HG03025 (cell line): ENCODE results near the gene EIF1.

Experiments used
- ATAC-seq: cut with Tn5 transposase; IDR thresholded peaks from one replicate; pipeline ENCODE4 v1.9.1; 2021; ENCODE audit warnings: mild to moderate bottlenecking, moderate library complexity; ENCODE audit not compliant: unreplicated experiment, low FRiP score

EIF1 gene

DNA sequence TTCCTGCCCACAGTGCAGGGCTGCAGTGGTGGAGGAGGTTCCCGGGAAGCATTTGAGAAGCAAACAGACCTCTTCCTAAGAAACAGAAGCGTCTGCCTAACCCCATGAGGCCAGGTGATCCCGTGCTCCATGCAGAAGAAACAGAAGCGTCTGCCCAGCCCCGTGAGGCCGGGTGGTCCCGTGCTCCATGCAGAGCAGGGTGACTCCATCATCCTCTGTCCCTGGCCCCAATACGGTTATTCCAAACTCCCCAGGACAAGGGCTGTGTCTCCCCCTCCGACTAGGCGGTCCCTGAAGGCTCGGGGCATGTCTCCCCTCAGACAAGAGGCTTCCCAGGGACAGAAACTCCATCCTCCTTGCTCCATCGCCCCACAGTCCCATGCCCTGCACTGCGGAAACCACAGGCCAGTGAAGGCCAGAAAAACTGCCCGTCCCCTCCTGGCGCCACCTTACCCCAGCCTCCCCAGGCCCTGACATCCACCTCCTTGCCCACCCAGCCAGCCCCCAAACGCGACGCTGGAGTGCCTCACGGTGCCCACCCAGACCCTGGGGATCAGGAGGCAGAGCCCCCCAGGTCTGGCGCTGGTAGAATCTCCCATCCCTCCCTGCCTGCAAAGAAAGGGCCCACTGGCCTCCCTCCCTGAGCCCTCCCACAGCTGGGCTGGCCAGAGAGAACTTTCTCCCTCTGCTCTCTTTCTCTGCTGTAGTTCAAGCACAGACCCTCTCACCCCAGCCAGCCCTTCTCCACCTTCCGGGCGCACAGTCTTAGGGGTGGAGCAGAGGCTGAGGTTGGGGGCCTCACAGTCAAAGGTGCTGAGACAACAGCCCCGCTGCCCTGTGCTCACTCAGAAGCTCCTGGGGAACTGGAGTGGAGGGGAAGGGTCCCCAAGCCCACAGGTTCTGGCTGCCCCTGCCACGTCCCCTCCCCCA, 33.7 kb upstream of the EIF1 start:
- ATAC-seq, result no peak

DNA sequence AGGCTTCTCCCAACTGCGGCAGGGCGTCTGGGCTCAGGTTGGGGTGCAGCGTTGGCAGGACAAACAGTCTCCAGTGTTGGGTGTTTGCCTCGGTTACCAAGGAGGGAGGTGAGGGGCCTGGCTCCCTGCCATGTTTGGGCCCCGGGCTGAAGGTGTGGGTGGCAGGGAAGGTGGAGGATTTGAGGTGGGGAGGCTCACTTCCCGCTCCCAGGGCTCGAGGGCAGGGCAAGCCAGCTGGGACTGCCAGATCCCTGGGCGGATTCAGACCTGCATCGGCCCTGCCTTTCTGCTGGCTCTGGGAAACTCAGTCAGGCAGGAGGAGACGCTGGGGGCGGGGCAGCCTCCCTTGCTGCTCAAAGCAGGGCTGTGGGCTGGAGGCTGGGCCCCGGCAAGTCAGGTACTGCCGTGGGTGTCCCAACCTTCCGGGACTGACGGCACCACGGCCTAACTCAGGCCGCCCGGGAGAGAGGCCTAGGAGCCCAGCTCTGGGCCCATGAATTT, 33.0 kb upstream of the EIF1 start:
- ATAC-seq, result no peak

- no peak for ATAC-seq
These were observed 32.2 kb upstream of the EIF1 start for GRCh38 chr17:41656249-41657023.

DNA sequence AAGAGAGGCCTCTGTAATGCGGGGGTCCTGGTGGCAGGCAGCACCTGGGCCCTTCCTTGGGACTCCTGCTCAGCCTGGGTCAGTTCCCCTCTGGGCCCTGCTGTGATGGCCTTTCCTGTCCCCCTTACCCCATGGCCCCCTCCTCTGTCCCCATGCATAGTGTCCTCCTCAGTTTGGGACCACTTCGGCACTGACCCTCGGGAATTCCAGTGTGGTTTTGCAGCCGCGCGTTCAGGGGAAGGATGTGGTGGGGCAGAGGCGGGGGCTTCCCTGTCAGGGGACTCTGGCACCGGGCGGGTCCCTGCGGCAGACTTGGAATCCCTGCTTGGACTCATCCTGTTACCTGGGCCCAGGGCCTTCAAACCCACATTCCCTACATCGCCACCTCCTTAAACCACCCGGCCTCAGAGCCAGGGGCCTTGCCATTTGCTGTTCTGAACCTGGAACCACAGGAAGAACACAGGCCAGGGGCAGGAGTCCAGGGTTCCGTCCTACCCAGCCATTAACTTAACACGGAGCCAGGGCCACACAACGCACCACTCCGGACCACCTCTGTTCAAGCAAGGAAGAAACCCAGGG, 31.4 kb upstream of the EIF1 start:
- no peak for ATAC-seq

GRCh38 chr17:41657936-41658335, 30.7 kb upstream of the EIF1 start:
- no peak for ATAC-seq

GRCh38 chr17:41658846-41659245, 29.8 kb upstream of the EIF1 start:
- ATAC-seq, result no peak

DNA sequence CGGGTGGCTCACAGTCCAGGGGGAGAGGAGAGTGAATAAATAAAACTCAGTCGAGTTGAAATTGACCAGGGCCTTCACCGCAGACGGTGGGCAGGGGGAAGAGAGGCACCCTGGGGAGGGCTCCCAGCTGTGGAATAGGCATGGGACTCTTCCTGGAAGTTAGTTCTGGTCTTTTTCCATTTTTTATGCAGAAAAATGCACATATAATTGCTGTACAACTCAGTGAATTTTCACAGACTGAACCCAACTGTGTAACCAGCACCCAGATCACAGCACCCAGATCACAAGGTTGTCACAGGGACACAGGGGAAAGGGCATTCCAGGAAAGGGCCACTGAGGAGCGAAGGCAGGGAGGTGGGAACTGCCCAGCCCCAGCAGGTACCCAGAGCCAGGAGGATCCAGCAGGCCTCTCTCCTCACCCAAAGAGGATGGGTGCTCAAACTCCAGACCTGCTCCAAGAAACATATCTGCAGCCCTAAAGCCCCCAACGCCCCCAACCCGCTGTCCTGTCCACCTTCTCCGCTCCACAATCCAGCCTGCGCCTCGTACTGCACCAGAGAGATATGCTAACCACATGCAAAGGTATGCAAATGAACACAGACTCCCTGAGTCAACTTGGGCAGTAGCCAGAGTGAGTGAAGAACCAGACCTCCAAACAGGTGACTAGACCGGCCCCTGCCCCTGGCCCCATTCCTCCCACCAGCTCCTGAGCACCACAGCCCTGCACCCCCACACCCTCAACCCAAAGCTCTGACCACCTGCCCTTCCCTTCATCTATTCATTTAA, 29.1 kb upstream of the EIF1 start:
- ATAC-seq, result no peak

DNA sequence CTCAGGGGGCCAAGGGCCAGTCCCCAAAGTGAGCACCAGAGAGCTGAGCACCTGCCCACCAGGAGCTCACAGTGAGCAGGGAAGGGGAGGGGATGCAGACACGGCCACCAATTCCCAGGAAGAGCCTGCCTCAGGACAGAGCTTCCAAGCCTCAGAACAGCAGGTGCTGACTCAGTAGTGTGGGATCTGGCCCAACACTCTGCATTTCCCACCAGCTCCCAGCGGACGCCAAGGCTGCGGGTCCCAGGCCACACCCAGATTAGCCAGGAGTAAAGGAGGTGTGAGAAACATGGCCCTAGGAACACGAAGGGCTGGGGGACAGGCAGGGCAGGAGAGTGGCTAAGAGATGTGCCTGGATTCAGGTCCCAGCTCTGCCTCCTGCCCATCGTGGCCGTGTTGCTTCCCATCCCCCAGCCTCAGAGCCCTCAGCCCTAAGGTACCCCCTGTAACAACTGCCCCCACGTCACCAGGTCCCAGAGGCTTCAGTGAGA, 28.4 kb upstream of the EIF1 start:
- no peak for ATAC-seq

GRCh38 chr17:41663451-41664171, 25.1 kb upstream of the EIF1 start:
- ATAC-seq, result no peak

DNA sequence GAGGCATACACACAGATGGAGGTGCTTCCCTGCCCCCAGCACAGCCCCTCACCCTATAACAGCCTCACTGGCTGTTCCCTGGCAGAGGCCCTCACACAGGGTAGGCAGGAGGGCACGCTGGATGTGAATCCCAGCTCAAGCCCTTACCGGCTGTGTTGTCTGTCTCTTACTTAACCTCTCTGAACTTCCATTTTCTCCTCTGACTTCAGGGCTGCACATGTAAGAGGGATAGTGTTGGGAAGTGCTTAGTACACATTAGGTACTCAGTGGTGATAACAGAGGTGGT, 24.6 kb upstream of the EIF1 start:
- ATAC-seq, result no peak

DNA sequence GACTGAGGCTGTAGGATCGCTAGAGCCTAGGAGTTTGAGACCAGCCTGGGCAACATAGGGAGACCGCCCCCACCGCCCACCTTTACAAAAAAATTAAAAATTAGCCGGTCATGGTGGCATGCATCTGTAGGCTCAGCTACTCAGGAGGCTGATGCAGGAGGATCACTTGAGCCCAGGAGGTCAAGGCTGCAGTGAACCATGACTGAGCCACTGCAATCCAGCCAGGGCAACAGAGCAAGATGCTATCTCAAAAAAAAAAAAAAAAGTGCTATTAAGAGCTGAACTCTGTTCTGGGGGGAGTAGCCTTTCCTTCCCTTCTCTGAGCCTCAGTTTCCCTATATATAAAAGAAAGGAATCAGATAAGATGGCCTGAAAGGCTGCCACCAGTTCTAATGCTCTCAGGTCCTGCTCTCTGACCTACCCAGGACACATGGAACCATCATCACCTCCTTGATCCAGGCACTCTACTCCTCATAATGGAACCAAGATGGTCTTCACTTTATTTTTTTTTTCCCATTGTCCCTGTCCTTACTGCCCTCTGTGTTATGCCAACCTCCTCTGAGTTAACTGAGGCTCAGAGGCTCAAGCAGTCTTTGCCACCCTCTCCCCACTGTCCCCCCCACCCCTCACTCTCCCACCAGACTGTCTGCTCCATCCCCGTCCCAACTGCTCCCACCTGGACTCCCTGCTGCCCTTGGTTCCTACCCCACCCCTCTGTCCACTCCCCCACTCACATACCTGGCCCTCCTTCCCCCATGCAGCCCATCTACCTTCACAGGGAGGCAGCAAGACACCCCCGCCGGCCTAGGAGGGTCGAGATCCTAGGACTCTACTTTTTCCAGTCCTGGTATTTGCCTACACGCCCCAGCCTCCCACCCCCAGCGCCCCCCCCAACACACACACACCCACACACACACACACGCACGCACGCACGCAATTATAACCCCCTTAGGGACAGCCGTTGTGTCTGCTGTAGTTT, 23.8 kb upstream of the EIF1 start:
- ATAC-seq, result no peak

- ATAC-seq, result peak; percentile 53
These were observed 23.0 kb upstream of the EIF1 start for GRCh38 chr17:41665566-41666236.

GRCh38 chr17:41666237-41666641, 22.4 kb upstream of the EIF1 start:
- ATAC-seq, result peak; percentile 28

DNA sequence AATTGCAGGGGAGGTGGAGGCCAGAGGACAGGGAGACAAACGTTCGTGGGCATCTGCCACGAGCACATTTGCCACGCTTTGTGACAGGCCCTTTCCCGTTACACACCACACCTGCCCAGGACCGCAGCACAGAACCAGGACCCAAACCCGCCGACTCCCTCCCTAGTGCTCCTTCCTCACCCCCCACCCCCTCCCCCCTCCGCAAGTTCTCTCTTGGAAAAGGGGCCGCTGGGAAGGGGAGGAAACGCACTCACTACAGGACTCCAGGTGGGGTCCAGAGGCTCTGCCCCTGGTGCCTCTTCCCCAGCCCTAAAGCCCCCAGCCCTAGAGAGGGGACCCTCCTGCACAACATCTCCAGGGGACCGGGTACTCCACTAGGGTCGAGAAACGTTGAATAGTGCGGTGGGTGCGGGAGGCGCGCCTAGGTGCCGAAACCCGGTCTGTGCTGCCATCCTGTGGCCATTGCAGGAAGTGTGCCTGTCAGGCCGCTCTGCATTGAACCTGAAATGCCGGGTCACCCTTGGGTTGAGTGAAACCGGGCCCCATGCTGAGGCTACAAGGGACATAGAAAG, 21.9 kb upstream of the EIF1 start:
- peak; percentile 30 for ATAC-seq

GRCh38 chr17:41667280-41668041, 21.2 kb upstream of the EIF1 start:
- ATAC-seq, result no peak

GRCh38 chr17:41672153-41672552, 16.5 kb upstream of the EIF1 start:
- no peak for ATAC-seq
